Embryonic facial prominence (tissue), 1 donor: Measurements from ENCODE around the gene C4BPB.
"Not testable (repeated sequence)": the region's sequence is repeated elsewhere in the genome, so short reads cannot be mapped to it uniquely, and the experiment has no call there.

Experiments used
- DNase-seq: peaks from one replicate; pipeline ENCODE4 v3.0.0-alpha.2; 2016; ENCODE audit errors: extremely low spot score

C4BPB gene

DNA sequence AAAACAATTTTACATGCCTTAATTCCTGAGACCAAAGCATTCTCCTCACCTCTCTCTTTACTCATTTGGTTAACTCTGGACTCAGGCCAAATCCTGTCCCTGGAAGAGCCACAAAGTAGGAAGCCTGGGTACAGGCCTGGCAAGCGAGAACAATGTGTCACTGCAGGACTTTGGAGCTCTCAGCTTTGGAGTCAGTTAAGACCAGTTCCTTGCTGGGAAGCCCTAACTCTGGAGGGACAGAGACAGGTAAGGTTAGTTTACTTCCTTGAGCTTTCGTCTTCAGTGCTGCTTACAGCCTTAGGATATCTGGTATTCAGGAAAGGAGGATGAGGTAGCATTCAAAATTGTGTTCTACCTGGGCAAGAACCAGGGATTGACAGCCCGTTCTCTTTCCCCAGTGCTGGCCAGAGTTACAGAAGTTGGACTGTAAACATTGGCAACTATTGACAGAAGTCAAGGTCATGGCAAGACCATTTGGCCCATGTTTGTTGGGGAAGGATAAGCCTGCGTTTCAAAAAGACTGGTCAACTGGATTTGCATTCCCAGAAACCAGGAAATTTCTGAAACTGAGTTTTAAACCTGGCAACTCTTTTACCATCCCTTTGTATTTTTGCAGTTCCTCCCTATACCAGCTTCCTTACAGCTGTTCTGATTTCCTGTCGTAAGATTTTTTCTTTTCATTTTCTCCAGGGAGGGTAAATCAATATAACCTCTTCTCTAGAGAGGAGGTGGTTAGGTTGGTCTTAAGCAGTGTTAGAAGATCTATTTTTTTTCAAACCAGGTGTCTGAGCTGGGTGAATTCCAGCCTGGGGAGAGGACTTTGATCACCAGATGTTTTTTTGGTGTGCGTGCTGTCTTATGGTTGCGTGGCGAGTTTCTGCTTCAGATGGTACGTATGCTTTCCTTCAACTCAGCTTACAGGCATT is at the start of gene C4BPB:
Gene C4BPB, plus strand, starts transcription at position 160 of the 926 bp plus-strand sequence. Its CDS starts 672 bp downstream, at position 832.
- no peak for DNase-seq

- DNase-seq = no peak
These were observed 49.1 kb upstream of the C4BPB start for GRCh38 chr1:207039380-207040180.

- DNase-seq = no peak
These were observed 48.5 kb upstream of the C4BPB start for GRCh38 chr1:207040181-207040533.

DNA sequence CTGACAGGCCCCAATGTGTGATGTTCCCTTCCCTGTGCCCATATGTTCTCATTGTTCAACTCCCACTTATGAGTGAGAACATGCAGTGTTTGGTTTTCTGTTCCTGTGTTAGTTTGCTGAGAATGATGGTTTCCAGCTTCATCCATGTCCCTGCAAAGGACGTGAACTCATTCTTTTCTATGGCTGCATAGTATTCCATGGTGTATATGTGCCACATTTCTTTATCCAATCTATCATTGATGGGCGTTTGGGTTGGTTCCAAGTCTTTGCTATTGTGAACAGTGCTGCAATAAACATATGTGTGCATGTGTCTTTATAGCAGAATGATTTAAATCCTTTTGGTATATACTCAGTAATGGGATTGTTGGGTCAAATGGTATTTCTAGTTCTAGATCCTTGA is 47.3 kb upstream of the C4BPB start:
- not testable (repeated sequence) for DNase-seq

- no peak for DNase-seq
These were observed 43.2 kb upstream of the C4BPB start for GRCh38 chr1:207045453-207045852.

- DNase-seq = no peak
These were observed 41.2 kb upstream of the C4BPB start for GRCh38 chr1:207047505-207047904.

DNA sequence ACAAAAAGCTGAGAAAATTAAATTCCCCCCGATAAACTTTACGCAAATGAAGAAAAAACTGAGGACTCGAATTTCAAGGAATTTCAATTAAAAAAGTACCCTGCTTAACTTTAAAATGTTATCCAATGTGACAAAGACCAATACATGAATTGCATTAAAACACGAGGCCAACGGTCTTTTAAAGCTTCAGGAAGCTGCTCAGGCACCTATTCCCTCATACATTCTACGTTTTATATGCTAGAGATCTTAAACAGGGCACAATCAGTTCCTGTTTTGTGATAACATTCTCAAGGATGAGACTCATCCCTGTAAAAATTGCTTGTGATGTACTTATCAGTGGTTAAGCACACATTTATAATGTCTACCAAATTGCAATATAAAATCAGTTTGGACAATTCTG is 40.6 kb upstream of the C4BPB start:
- DNase-seq = no peak

DNA sequence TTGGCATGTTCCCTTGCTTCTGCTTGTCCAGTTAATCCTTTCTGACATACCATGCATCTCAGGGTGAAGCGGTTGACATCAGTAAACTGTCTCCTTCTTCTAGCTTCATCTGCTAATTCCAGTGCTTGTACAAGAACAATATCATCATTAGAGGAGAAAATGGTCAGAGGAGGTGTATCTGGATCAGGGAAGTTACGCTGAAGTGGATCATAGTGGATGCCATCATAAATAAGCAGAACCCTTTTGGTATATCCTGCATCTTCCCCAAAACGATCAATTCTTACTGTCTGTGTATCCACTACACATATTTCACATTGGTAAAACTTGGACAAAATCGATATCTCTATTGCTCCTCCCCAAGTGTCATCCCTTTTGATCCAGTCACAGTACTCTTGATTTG is 39.6 kb upstream of the C4BPB start:
- DNase-seq = no peak

GRCh38 chr1:207049514-207049913 is 39.1 kb upstream of the C4BPB start:
- DNase-seq = no peak

GRCh38 chr1:207049974-207050391 is 38.7 kb upstream of the C4BPB start:
- DNase-seq = no peak

- DNase-seq = peak; percentile 82
These were observed 38.0 kb upstream of the C4BPB start for GRCh38 chr1:207050480-207051190.

GRCh38 chr1:207051191-207051943 is 37.3 kb upstream of the C4BPB start, which contains the start of gene YOD1:
YOD1 (minus strand) TSS chr1:207051208; CDS start chr1:207051030, 178 bp downstream.
- no peak for DNase-seq

GRCh38 chr1:207052911-207053769 is 35.5 kb upstream of the C4BPB start, which contains the start of gene PFKFB2:
PFKFB2 (plus strand) TSS chr1:207053275; CDS start chr1:207054718, 1,443 bp downstream.
- DNase-seq = peak; percentile 89

DNA sequence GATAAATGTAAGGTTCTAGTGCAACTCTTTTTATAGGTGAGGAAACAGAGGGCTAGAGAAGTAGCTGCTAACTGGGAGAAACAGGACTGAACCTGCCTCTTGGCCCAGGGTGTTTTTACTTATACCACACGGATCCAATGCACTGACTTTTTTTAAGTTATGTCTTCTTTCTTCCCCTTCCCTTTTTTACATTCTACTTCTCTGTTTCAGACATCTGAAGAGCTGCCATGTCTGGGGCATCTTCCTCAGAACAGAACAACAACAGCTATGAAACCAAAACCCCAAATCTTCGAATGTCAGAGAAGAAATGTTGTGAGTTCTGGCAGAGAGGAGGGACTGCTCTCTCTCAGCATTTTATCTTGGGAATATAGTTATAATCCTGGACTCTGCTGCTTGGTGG is 34.2 kb upstream of the C4BPB start:
- no peak for DNase-seq

GRCh38 chr1:207055386-207056001 is 33.2 kb upstream of the C4BPB start:
- no peak for DNase-seq

DNA sequence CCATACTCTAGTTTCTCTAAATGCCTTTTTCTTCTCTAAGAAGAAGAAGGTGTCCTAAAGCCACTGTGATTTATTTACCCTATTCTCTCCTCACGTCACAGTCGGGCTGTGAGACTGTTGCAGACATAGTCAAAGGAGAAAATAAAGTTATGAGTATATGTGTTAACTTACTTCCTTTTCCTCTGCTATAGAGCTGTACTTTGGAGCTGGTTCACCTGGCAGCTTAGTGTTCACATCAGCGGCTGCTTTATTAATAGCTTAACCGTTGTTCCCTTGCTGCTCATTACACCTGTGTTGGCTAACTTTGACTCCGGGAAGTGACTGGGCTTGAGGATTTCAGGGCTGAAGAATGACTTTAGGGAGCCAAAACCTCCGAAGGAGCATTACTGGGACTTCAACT is 32.0 kb upstream of the C4BPB start:
- no peak for DNase-seq

- DNase-seq = no peak
These were observed 30.4 kb upstream of the C4BPB start for GRCh38 chr1:207058252-207058651.

GRCh38 chr1:207058878-207059867 is 29.5 kb upstream of the C4BPB start:
- no peak for DNase-seq
